GM18508 (cell line): ENCODE data around the gene ADPRHL1.
"Not testable (repeated sequence)": the region's sequence is repeated elsewhere in the genome, so short reads cannot be mapped to it uniquely, and the experiment has no call there.

Experiments used
- ATAC-seq: cut with Tn5 transposase; IDR thresholded peaks from one replicate; pipeline ENCODE4 v1.9.1; 2021; ENCODE audit warnings: moderate number of reproducible peaks; ENCODE audit not compliant: insufficient read depth, unreplicated experiment

ADPRHL1 gene

DNA sequence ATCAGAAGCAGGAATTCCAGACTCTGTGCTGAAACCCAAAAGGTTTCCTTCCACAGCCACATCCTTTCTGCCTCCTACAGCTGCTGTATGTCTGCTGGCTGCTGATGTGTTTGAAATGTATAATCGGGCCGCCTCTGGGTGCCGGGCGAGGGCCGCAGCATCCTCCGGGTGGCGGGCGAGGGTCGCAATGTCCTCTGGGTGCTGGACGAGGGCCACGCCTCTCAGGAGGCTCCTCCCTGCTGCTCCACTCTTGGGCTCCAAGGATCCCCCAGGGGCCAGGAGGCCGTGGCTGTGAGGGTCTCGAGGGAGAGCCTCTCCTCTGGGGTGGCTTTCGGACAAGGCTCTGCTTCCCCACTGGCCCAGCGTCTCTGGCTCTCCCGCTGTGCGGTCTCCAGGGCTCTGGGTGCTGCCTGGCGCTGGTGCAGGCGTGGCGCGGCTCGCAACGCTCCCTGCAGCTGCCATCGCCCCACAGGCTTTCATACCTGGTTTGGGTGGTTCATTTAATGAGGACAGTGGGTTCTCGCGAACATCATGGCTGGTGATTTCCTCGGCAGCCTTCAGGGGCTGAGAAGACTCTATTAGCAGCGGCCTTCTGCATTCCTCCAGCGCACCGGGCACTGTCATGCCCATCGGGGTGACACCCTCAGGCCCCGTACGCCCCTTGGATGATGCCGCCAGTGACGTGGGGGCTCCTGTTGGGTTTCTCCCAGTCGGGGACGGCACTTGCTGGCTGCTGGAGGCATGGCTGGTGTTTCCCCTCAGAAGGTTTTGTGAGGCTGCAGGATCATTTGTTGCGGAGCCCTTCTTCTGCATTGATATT, 47.6 kb downstream of the ADPRHL1 start:
- no peak for ATAC-seq

DNA sequence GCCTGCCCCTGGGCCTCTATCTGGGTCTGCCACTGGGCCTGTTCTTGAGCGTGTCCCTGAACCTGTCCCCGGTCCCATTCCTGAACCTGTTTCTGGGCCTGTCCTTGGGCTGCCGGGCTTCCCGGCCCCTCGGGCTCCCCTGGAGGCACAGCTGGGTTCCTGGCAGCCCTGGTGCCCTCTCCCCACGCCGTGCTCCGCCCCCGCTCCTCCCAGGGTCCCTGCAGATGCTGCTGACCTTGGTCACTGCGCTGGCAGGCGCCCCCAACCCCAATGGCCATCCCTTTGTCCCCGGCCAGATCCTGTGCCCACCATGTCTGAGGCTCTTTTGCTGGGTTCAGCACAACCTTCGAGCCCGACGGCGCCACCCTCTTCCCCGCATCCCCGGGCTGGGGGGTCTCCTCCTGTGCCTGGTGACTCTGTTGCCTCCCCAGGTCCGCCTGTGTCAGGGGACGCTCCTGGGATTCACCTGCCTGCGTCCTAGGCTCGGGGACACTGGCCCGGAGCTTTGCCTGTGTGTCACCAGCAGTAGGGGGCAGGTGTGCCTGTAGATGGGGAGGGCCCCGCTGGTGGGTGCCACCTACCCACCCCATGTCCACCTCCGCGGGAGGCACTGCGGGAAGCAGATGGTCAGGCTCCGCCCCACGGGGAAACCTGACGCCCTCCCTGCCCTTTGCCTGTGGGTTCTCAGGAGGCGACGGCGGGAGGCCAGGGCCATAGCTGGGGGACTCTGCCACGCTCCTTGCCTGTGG, 48.4 kb downstream of the ADPRHL1 start:
- no peak for ATAC-seq

DNA sequence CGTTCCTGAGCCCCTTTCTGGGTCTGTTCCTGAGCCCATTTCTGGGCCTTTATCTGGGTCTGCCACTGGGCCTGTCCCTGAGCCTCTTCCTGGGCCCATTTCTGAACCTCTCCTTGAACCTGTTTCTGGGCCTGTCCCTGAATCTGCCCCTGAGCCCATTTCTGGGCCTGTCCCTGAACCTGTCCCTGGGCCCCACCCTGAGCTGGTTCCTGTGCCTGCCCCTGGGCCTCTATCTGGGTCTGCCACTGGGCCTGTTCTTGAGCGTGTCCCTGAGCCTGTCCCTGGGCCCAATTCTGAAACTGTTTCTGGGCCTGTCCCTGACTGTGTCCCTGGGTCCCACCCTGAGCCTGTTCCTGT, 48.9 kb downstream of the ADPRHL1 start:
- no peak for ATAC-seq

DNA sequence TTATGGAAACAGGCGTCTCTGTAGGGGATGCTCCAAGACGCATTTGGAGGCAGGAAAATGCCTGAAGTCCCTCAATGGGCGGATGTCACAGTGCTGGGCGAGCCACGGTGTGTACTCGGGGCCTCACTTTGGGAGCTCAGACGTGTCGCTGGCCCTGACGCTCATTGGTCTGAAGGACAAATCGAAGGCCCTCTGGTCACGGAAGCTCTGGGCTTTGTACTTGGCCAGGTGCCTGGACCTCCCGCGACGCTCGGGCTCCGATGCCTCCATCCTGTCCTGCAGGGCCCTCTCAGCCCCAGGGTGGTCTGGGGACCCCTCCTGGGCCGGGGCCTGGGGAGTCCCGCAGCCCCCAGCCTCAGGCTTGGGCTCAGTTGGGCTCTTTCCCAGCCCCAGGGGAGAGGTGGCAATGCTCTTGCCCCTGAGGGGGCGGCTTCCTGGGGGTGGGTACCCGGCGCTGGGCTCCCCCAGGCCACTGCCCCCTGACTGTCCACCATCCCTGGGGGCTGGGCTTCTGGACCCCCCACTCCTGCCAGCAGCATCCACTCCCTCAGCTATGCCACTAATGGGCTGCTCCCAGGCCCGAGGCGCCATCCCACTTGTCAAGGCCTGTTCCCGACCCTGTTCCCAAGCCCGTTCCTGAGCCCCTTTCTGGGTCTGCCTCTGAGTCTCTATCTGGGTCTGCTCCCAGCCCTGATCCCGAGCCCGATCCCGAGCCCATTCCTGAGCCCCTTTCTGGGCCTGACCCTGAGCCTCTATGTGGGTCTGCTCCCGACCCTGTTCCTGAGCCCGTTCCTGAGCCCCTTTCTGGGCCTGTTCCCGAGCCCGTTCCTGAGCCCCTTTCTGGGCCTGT, 49.8 kb downstream of the ADPRHL1 start:
- ATAC-seq, result no peak

DNA sequence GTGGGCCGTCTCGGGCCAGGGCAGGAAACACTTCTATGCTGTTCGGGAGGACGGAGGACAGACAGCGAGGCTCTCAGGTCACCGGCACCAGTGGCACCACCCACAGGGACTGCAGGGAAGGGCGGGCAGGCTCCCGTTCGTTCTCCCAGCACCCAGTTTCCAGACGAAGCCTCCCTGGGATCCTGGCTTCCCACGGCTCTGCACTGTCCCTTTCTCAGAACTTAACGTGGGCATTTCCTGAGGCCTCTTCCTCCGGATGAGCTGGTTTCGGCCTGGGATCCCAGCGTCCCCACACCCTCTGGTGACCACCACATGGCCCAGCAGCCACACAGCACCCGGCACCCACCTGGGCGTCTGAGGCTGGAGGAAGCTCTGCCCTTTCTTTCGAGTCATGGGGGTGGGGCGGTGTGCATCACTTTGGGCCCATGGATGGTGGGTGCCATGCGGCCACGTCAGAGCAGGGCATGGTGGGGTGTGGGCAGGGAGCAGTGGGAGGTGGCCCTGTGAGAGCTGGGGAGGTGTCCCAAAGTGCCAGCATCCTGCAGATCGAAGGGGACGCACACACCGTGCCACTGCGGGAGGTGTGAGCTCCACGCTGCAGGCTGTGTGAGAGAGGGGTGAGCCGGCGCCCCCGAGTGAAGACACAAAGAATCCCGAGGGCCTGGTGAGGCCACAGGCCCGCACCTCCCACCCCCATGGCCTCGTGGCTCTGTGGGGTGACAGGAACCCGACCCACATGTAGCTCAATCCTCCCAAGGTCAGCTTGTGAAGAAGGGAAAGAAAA, 50.6 kb downstream of the ADPRHL1 start:
- no peak for ATAC-seq

DNA sequence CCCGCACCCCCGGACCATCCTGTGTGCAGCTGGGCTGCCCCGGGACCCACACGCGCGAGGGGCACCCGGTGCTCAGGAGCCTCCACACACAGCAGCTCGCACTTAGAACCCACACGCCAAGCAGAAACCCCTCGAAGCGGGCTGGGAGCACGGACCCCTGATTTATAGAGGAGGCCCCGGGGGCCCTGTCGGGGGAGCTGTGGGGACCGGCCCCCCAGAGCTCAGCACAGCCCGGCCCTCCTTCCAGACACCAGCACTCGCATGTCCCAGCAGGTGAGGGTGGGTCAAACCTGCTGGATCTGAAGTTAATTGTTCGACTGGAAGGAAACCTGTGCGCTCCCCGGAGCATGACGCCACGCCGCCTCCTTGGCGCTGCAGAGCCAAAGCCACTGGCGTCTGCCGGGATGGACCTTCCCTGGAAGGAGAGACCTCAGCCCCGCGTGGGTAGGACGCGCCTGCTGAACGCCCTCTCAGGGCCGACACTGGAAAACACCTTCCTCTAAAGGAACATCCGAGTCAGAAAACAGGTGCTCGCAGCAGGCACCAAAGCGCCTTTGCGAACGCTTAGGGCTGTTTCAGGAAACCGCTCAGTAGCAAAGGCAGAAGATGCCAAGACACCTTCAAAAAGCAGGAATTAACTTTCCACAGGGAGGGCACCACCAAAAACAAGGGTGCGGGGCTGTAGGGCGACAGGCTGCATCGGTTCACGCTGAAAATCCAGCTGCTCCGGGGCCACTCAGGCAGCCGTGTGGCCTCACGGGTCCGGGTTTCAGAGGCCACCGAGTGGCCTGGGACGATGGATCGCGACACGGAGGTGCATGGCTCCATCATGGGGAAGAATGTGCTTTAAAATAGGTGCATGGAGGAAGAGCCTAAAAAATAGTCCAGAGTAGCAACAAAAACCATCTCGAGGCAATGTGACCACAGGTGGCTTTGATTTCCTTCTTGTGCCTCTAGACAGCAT, 51.6 kb downstream of the ADPRHL1 start:
- ATAC-seq, result no peak

DNA sequence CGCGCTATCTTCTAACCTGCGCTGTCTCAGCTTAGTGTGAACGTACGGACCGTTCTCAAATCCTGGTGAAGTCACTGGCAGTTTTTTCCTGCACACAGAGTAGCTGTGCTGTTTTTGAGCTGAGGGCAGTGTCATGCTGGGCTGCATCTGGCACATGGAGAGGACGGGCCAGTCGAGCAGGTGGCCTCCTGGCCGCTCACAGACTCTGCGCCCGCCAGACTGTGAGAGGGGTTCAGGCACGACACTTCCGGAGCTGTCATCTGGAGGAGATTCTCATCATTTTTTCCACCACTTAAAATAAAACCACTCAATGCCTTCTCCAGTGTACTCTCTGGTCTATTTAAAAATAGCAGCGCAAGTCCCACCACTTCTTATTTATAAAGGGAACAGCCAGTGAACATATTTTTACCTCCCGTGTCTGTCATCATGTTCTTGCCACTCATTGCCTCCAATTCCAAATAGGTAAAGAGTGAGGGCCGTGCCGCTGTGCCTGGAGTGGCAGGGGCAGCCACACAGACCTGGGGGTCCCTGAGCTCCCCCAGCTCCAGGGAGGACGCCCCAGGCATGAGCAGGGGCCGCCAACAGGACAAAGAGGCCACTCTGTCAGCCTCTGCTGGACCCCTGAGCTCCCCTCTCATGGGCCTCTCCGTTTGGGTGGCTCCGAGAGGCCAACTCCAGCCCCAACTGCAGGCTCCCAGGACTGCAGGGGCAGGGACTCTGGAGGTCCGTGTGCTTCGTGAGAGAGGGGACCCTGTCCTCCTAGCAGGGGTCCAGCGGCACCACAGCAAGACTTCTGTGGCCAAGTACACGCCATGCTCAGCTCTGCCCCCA, 52.5 kb downstream of the ADPRHL1 start:
- ATAC-seq, result no peak

DNA sequence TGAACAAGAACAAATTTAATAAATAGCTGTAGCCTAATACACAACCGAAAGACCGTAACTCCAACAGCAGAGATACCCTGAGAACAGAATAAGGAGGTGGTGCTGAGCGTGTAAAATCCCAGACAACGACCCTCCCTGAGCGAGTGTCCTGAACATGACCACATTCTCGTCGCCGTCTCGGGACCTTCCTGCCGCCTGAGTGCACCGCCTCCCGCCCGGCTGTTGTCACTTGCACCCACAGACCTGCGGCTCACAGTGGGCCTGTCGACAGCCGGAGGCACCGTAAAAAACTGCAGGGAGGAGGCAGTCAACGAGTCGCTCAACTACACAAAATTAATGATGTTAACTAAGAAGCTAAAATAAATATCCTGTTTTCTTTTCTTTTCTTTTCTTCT, 53.5 kb downstream of the ADPRHL1 start:
- no peak for ATAC-seq

DNA sequence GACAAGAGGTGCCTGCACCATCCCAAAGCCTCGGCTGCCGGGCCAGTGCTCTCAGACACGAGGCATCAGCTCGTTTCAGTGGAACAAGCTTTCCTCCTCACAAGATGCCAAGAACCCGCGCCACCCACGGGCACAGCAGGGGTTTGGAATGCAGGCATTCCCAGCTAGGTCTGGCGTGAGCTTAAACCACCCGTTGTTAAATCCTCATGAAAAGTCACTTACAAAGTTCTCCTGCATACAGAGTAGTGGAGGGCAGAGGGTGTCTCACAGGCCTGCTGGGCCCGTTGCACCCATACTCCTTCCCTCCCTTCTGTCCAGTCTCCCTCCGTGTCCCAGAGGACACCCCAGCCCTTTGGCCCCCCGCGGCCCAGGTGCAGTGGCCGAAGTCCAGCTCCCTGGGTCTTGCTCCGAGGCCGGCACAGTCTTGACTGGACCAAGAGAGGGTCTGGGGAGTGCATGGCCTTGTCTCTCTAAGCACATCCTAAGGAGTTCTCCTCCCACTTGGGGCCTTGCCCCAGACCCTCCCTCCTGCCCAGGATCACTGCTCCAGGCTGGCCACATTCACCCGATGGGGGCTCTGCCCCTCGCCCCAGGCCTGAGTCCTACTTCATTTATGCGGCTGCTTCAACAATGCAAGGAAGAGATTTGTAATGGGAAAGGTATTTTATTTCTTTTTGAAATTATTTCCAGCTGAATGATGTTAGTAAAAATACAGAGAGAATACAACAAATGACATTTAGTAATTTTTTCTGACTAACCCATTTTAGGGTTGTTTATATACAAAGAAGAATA, 54.1 kb downstream of the ADPRHL1 start:
- ATAC-seq, result no peak

DNA sequence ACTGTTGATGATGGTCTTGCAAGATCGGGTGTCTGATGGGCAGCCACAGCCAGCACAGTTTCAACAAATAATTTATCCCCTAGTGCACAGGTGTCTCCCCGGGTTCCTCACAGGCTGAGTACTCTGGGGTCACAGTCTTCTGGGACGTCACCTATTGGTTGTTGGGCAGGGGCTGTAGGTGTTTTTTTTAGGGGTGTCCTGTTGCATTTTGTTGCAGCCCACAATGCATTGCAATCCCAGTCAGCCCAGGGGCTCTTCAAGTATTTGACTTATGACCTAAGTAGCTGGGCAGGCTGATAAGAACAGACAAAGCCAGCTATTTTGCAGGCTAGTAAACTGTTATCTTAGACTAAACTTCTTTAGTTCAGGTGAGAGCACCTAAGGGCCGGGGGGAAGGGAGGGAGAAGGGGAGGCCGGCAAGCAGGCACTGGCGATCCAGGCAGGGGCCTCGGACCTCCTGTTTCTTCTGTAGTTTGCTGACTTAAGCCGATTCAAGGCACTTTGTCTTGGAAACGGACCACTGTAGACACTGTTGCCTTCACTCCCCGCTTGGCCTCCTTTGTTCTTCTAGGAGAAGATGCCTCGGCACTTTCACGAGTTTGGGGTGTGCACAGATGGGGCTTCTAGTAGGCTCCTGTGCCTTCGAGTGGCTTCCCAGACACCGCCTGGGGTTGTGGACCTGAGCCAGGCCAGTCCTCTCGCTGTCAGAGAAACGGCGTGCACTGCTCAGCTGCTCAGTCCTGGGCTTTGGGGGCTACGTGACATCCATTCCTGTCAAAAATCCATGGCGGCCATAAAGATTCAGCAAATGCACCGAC, 55.5 kb downstream of the ADPRHL1 start:
- no peak for ATAC-seq

DNA sequence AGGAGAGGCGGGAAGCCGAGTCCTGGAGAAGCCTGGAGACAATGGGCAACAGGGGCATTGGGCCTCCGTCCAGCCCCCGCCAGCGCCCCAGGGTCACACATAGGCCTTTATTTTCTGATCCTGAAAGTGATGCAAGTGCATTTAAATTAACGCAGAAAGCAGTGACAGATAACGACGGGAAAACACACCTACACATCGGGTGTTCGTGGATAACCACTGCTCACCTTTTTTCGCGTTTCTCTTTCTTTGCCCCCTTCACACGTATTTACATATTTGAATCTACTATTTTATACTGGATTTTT, 59.0 kb downstream of the ADPRHL1 start:
- ATAC-seq, result no peak

DNA sequence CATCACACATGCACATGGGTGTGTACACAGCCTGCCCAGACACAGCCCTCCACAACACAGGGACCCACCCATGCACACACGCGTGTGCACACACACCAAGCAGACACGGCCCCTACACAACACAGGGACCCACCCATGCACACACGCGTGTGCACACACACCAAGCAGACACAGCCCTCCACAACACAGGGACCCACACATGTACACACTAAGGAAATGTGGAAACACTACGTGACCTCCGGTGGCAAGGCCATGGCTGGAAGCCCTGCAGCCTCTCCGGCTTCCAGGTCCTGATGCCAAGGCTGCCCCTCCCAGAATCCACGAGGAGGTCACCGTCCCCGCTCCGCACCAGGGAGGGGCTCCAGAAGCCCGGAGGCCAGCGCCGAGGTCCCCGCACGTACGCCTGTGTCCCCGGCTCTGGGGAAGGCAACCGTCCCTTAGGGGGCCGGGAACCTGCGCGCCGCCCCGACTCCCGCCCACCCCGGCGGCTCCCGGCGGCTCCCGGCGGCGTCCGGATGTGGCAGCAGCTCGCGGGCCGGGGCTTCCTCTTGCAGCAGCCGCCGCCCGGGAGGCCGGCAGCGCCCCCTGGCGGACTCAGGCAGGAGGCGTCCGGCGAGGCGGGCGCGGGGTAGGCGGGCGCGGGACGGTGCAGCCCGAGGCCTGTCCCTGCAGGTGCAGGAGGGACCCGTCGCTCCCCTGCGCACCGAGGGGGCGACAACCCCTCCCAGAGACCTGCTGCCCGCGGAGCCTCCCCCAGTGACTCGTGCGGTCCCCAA, 59.5 kb downstream of the ADPRHL1 start:
- no peak for ATAC-seq

DNA sequence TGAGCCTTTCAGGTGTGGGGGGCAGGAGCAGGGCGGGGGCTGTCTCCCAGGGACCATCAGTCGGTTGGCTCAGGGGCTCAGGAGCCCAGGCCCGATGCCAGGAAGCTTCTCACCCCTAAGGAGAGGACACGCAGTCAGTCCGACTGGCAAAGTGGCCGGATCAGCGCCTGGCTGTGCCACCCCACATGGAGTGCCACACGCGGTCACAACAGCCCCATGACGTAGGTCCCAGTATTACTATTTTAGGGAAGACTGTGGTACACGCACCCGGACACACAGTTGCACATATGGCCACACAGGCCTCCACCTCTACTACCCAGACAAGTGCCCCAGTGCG, 60.1 kb downstream of the ADPRHL1 start:
- ATAC-seq, result no peak

DNA sequence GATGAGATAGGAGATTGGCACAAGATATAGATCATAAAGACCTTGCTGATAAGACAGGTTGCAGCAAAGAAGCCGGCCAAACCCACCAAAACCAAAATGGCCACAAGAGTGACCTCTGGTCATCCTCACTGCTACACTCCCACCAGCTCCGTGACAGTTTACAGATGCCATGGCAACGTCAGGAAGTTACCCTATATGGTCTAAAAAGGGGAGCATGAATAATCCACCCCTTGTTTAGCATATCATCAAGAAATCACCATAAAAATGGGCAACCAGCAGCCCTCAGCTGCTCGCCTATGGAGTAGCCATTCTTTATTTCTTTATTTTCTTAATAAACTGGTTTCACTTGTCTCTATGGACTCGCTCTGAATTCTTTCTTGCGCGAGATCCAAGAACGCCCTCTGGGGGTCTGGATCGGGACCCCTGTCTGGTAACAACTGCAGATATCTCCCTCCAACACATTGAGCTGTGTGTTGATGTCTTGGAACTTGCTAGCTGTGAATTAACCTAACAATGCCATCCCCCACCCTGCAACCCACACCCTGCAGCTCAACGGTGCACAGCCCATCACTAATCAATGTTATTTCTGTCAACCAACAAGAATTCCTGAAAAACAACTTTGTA, 62.3 kb downstream of the ADPRHL1 start:
- no peak for ATAC-seq

DNA sequence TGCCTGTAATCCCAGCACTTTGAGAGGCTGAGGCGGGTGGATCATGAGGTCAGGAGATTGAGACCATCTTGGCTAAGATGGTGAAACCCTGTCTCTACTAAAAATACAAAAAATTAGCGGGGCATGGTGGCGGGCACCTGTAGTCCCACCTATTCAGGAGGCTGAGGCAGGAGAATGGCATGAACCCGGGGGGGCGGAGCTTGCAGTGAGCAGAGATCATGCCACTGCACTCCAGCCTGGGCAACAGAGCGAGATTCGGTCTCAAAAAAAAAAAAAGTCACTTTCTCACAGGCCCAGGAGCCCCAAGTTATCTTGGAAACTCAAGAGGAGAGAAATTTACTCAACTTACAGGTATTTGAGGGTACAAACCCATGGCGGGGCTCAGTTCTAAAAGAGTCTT, 63.7 kb downstream of the ADPRHL1 start:
- ATAC-seq, result not testable (repeated sequence)

DNA sequence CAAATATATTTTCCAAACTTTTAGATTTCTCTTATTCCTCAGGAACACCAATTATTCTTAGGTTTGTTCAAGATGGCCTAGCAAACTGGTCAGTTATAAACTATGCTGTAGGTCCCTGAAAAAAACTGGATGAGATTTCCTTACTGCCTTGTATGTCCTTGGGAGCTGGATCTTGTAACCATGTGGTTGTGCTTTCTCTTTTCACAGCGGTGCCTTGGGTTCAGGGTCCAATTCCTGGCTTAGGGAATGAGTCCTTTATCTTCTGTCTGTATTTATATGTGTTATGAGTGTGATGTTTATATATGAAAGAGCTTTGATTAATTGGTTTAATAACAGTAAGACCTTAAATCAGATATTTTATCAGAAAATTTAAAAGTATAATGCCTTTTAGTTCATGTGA, 65.9 kb downstream of the ADPRHL1 start:
- ATAC-seq, result no peak
